Epithelial cell of prostate (primary cell): ENCODE measurements around the gene MAD1L1.

Experiments used
- DNase-seq: peaks from one replicate; pipeline ENCODE4 v3.0.0-alpha.2; 2011; ENCODE audit warnings: low read depth, low spot score
- H3K27ac ChIP-seq: fragments of 450-650 bp; 2 replicates; pipeline ENCODE4 v1.5.1; 2017; ENCODE audit warnings: mild to moderate bottlenecking

MAD1L1 gene

GRCh38 chr7:1952781-1953180 lies 280.0 kb downstream of the MAD1L1 start:
- no peak for DNase-seq

GRCh38 chr7:1952169-1952760 lies 280.5 kb downstream of the MAD1L1 start:
- H3K27ac ChIP-seq = no peak overlapping the region
- DNase-seq = no peak

More at GRCh38 chr7:1952781-1953180, 280.0 kb downstream of the MAD1L1 start:
- H3K27ac ChIP-seq = no peak overlapping the region

- no peak overlapping the region for H3K27ac ChIP-seq
Measured at GRCh38 chr7:1951600-1951999, 281.1 kb downstream of the MAD1L1 start.

GRCh38 chr7:1951159-1951536 lies 281.6 kb downstream of the MAD1L1 start:
- no peak overlapping the region for H3K27ac ChIP-seq
- DNase-seq = no peak

More at GRCh38 chr7:1951600-1951999, 281.1 kb downstream of the MAD1L1 start:
- no peak for DNase-seq

GRCh38 chr7:1950452-1951158 lies 282.1 kb downstream of the MAD1L1 start:
- DNase-seq = no peak

GRCh38 chr7:1950066-1950451 lies 282.7 kb downstream of the MAD1L1 start:
- no peak overlapping the region for H3K27ac ChIP-seq
- DNase-seq = no peak

More at GRCh38 chr7:1950452-1951158, 282.1 kb downstream of the MAD1L1 start:
- no peak overlapping the region for H3K27ac ChIP-seq

GRCh38 chr7:1949681-1950055 lies 283.1 kb downstream of the MAD1L1 start:
- no peak overlapping the region for H3K27ac ChIP-seq
- no peak for DNase-seq

GRCh38 chr7:1948887-1949680 lies 283.7 kb downstream of the MAD1L1 start:
- H3K27ac ChIP-seq = no peak overlapping the region
- DNase-seq = no peak

GRCh38 chr7:1948301-1948796 lies 284.4 kb downstream of the MAD1L1 start:
- DNase-seq = no peak
- no peak overlapping the region for H3K27ac ChIP-seq

- no peak overlapping the region for H3K27ac ChIP-seq
- DNase-seq = no peak
Measured at GRCh38 chr7:1947586-1948217, 285.0 kb downstream of the MAD1L1 start.

- H3K27ac ChIP-seq = no peak overlapping the region
- no peak for DNase-seq
Measured at GRCh38 chr7:1946773-1947450, 285.8 kb downstream of the MAD1L1 start.

GRCh38 chr7:1946025-1946772 lies 286.5 kb downstream of the MAD1L1 start:
- no peak for DNase-seq
- no peak overlapping the region for H3K27ac ChIP-seq

- no peak overlapping the region for H3K27ac ChIP-seq
- no peak for DNase-seq
Measured at GRCh38 chr7:1945558-1945957, 287.2 kb downstream of the MAD1L1 start.

GRCh38 chr7:1944619-1945210 lies 288.0 kb downstream of the MAD1L1 start:
- DNase-seq = no peak
- no peak overlapping the region for H3K27ac ChIP-seq

GRCh38 chr7:1943933-1944618 lies 288.7 kb downstream of the MAD1L1 start:
- no peak overlapping the region for H3K27ac ChIP-seq
- DNase-seq = no peak

- no peak for DNase-seq
- no peak overlapping the region for H3K27ac ChIP-seq
Measured at GRCh38 chr7:1943326-1943725, 289.4 kb downstream of the MAD1L1 start.

- no peak for DNase-seq
- no peak overlapping the region for H3K27ac ChIP-seq
Measured at GRCh38 chr7:1942941-1943289, 289.8 kb downstream of the MAD1L1 start.

- no peak overlapping the region for H3K27ac ChIP-seq
- no peak for DNase-seq
Measured at GRCh38 chr7:1942243-1942940, 290.4 kb downstream of the MAD1L1 start.
